Lower lobe of right lung (tissue), 2 donors: ENCODE data around the gene ATP13A5. TPM values are rescaled to one million over a fixed set of nuclear protein-coding genes. Genes with fewer than 3 reads are reported as not detected.

Experiments used
- ATAC-seq, 2 donors: fragments of 200-7000 bp; cut with Tn5 transposase; one replicate each; pipeline ENCODE4 v1.9.1; 2020 to 2022; ENCODE audit warnings: mild to moderate bottlenecking in 2 of 2, moderate library complexity in 2 of 2
- DNase-seq: peaks from one replicate; pipeline ENCODE4 v3.0.0-alpha.2; 2020
- H3K27ac ChIP-seq: fragments of 200-600 bp; one replicate; pipeline ENCODE4 v1.8.0; 2022
- H3K27me3 ChIP-seq: fragments of 200-600 bp; one replicate; pipeline ENCODE4 v1.8.0; 2022; ENCODE audit warnings: low read depth
- H3K36me3 ChIP-seq: fragments of 200-600 bp; one replicate; pipeline ENCODE4 v1.8.0; 2022; ENCODE audit warnings: mild to moderate bottlenecking
- H3K4me1 ChIP-seq: fragments of 200-600 bp; one replicate; pipeline ENCODE4 v1.8.0; 2022
- H3K4me3 ChIP-seq: fragments of 200-600 bp; one replicate; pipeline ENCODE4 v1.8.0; 2022; ENCODE audit warnings: mild to moderate bottlenecking
- H3K9me3 ChIP-seq: fragments of 200-600 bp; one replicate; pipeline ENCODE4 v1.8.0; 2022
- CTCF ChIP-seq: fragments of 200-600 bp; IDR thresholded peaks from one replicate; pipeline ENCODE4 v1.8.0; 2022; ENCODE audit warnings: antibody characterized with exemption, mild to moderate bottlenecking
- intact Hi-C: fragments of 100-400 bp; cut with DNase I; formaldehyde crosslinking; loops from one replicate; pipeline ENCODE4 v1.11.0; 2022
- long read RNA-seq: library from polyadenylated mRNA; unstranded; transcript quantifications from one replicate; pipeline ENCODE4 v2.0.0, GENCODE V29; 2021
- total RNA-seq: library from RNA; stranded (reverse); fragmentation: NEBNext Ultra II Directional; extraction: Animal tissue kit (Norgen Biotek cat#: 25700); gene quantifications from one replicate; pipeline ENCODE4 v1.2.1, GENCODE V29; 2021
- donor health status: DM: no; HTN: yes; CAD: no; lungs with severe emphysema.

The ATP13A5 gene
- total RNA-seq, result 2.0 TPM
- long read RNA-seq, partial matches to known transcripts, result 0 of 1 reads
- long read RNA-seq, other reads (novel, unspliced or antisense), result 1 of 1 reads

GRCh38 chr3:193378706-193379105, at the start of gene ATP13A5:
TSS of gene ATP13A5 (minus strand) at chr3:193378753. CDS start at chr3:193378725, 28 bp downstream.
- Histone ChIP-seq H3K4me1 (no peaks in the 10 kb centered on the region), H3K9me3 (no peaks in the 10 kb centered on the region), H3K4me3 (no peak within 1 kb of the TSS), H3K27ac (no peak within 1 kb of the TSS), H3K36me3 (no peaks in the 10 kb centered on the region), H3K27me3 (no peaks in the 10 kb centered on the region)
- ATAC-seq (no peak), DNase-seq (no peak)
- TF ChIP-seq CTCF, result no peak
- intact Hi-C loops, result no loop called here

- intact Hi-C loops, result no loop called here
- Histone ChIP-seq H3K4me3 (no peak overlapping the region), H3K9me3 (peaks cover 14% of the 10 kb centered on the region), H3K36me3 (peaks cover 18% of the 10 kb centered on the region), H3K4me1 (no peaks in the 10 kb centered on the region), H3K27me3 (no peaks in the 10 kb centered on the region), H3K27ac (no peak overlapping the region)
- no peak for TF ChIP-seq CTCF
- ATAC-seq (peak; percentile 41), DNase-seq (no peak)
Observed at GRCh38 chr3:193418576-193419373, 40.2 kb upstream of the ATP13A5 start.

- DNase-seq, result no peak
- no peaks in the 10 kb centered on the region for H3K4me1 ChIP-seq
- H3K9me3 ChIP-seq, result peaks cover 14% of the 10 kb centered on the region
- ATAC-seq, result no peak
- no peak for TF ChIP-seq CTCF
- intact Hi-C loops, result no loop called here
- no peaks in the 10 kb centered on the region for H3K27me3 ChIP-seq
- H3K4me3 ChIP-seq, result no peak overlapping the region
- H3K27ac ChIP-seq, result no peak overlapping the region
- peaks cover 23% of the 10 kb centered on the region for H3K36me3 ChIP-seq
Observed at GRCh38 chr3:193416629-193417028, 38.1 kb upstream of the ATP13A5 start.

- no peak for DNase-seq
- TF ChIP-seq CTCF, result no peak
- intact Hi-C loops, result no loop called here
Observed at GRCh38 chr3:193407688-193408087, 29.1 kb upstream of the ATP13A5 start.

GRCh38 chr3:193407112-193407511, 28.6 kb upstream of the ATP13A5 start:
- Histone ChIP-seq H3K27me3 (no peaks in the 10 kb centered on the region), H3K4me1 (no peaks in the 10 kb centered on the region), H3K4me3 (no peak overlapping the region), H3K9me3 (no peaks in the 10 kb centered on the region), H3K27ac (no peak overlapping the region), H3K36me3 (peaks cover 54% of the 10 kb centered on the region)
- intact Hi-C loops, result no loop called here
- DNase-seq (no peak), ATAC-seq (no peak)
- no peak for TF ChIP-seq CTCF

More at GRCh38 chr3:193407688-193408087, 29.1 kb upstream of the ATP13A5 start:
- H3K9me3 ChIP-seq, result no peaks in the 10 kb centered on the region
- no peak overlapping the region for H3K4me3 ChIP-seq
- no peaks in the 10 kb centered on the region for H3K27me3 ChIP-seq
- ATAC-seq, result peak in 1 of 2 donors; percentile 43
- H3K4me1 ChIP-seq, result no peaks in the 10 kb centered on the region
- H3K27ac ChIP-seq, result no peak overlapping the region
- H3K36me3 ChIP-seq, result peaks cover 55% of the 10 kb centered on the region
